ENCODE data around the gene PPM1F.
A peak's percentile ranks its signal among the peaks of the same experiment; 100 is the strongest.

Gene PPM1F

DNA sequence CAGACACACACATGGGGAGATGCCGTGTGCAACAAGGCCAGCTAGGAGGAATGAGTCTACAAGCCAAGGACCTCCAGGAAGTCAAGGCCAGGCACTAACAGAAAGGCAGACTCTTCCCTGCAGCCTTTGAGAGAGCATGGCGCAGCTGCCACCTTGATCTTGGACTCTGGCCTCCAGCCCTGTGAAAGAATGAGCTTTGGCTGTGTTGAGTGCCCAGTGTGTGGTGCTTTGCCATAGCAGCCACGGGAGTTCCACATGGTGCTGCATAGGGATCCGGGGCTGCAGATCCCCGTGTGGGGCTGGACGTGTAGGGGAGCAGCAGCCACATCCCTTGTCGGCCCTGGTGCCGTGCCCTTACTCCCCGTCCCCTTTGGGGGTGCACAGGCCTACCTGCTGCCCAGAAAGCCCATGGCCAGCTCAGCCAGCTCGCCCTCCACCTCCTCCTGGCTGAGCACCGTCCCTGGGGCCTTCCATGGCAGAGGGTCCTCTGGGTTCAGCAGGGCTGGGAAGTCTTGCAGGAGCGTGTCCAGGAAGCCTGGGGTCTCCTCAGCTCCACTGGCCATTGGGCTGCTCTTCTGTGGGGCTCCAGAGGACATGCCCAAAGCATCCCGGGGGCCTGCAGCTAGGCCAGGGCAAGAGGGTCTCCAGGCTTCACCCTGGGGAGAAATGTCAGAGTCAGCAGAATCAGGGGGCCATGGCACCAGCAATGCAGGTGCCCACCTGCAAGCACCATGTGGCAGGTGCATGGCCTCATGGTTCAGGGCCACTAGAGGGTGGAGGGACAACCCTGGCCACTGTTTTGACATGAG lies 7.0 kb downstream of the PPM1F start:
- Histone ChIP-seq H3K4me3 (ENCODE audit: insufficient read depth in 1 of 2, low read depth in 1 of 2, low read length in 2 of 2) (no peak overlapping the region), H3K9ac (ENCODE audit: low read length) (peak overlapping the region; percentile 86), H3K79me1 (replicated peaks; ENCODE audit: low read length, poor library complexity, severe bottlenecking) (peaks cover 44% of the 10 kb centered on the region), H3K27me3 (ENCODE audit: control insufficient read depth in 1 of 2, insufficient read depth in 1 of 2, low read length in 2 of 2) (no peaks in the 10 kb centered on the region), H2BK15ac (ENCODE audit: low read depth, poor library complexity, severe bottlenecking) (no peak overlapping the region), H3K23ac (ENCODE audit: low read length in 2 of 2) (no peak overlapping the region), H3K18ac (ENCODE audit: low read depth in 1 of 2, low read length in 2 of 2) (no peak overlapping the region), H3K4me2 (ENCODE audit: low read length, poor library complexity, severe bottlenecking) (no peak overlapping the region), H3K27ac (ENCODE audit: low read length, poor library complexity, severe bottlenecking) (no peak overlapping the region), H2BK5ac (ENCODE audit: low read depth, low read length, poor library complexity, severe bottlenecking) (no peak overlapping the region), H2BK120ac (ENCODE audit: low read depth, low read length) (no peak overlapping the region), H3K4me1 (ENCODE audit: control insufficient read depth, insufficient read depth, low read depth, low read length) (peaks cover 44% of the 10 kb centered on the region), H4K8ac (ENCODE audit: low read length) (no peak overlapping the region), H3K36me3 (ENCODE audit: control insufficient read depth in 1 of 2, insufficient read depth in 2 of 2, low read depth in 1 of 2, low read length in 2 of 2) (peaks cover 36 to 37% of the 10 kb centered on the region in 2 experiments), H3K9me3 (ENCODE audit: control insufficient read depth, low read length) (no peaks in the 10 kb centered on the region), H2AK5ac (ENCODE audit: low read length, severe bottlenecking) (no peak overlapping the region), H4K91ac (ENCODE audit: low read length) (no peak overlapping the region), H3K4ac (ENCODE audit: low read depth in 1 of 2, low read length in 2 of 2) (no peak overlapping the region), H2AFZ (ENCODE audit: low read depth, low read length) (no peak overlapping the region), H3K14ac (ENCODE audit: low read length in 2 of 2) (no peak overlapping the region), H2BK12ac (ENCODE audit: low read length in 2 of 2) (no peak overlapping the region)
- DNase-seq: no peak
- WGBS: 98% methylated on average over 13 of the region's 13 CpGs

DNA sequence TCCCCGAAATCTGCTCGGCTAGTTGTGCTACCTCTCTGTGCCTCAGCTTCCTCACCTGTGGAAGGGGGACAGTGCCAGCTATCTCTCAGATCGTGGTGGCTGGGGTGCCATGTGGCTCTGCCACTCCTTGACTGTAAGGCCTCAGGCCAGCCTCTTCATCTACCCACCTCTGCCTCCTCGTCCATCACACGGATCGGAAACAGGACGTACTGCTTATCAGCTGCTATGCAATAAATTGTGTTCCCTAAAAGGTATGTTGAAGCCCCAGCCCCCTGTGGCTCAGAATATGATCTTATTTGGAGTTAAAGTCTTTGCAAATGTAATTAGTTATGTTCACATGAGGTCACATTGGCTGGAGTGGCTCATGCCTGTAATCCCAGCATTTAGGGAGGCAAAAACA lies 7.8 kb downstream of the PPM1F start:
- Histone ChIP-seq H3K9ac (ENCODE audit: low read length) (no peak overlapping the region), H2BK12ac (ENCODE audit: low read length in 2 of 2) (no peak overlapping the region), H3K14ac (ENCODE audit: low read length in 2 of 2) (no peak overlapping the region), H2AFZ (ENCODE audit: low read depth, low read length) (no peak overlapping the region), H2BK5ac (ENCODE audit: low read depth, low read length, poor library complexity, severe bottlenecking) (no peak overlapping the region), H3K4me2 (ENCODE audit: low read length, poor library complexity, severe bottlenecking) (no peak overlapping the region), H2AK5ac (ENCODE audit: low read length, severe bottlenecking) (no peak overlapping the region), H3K4ac (ENCODE audit: low read depth in 1 of 2, low read length in 2 of 2) (no peak overlapping the region), H4K8ac (ENCODE audit: low read length) (no peak overlapping the region), H4K91ac (ENCODE audit: low read length) (no peak overlapping the region), H3K36me3 (ENCODE audit: control insufficient read depth in 1 of 2, insufficient read depth in 2 of 2, low read depth in 1 of 2, low read length in 2 of 2) (peaks cover 36 to 40% of the 10 kb centered on the region in 2 experiments), H3K4me1 (ENCODE audit: control insufficient read depth, insufficient read depth, low read depth, low read length) (peaks cover 48% of the 10 kb centered on the region), H3K27ac (ENCODE audit: low read length, poor library complexity, severe bottlenecking) (no peak overlapping the region), H3K23ac (ENCODE audit: low read length in 2 of 2) (no peak overlapping the region), H2BK120ac (ENCODE audit: low read depth, low read length) (no peak overlapping the region), H3K18ac (ENCODE audit: low read depth in 1 of 2, low read length in 2 of 2) (no peak overlapping the region), H2BK15ac (ENCODE audit: low read depth, poor library complexity, severe bottlenecking) (no peak overlapping the region), H3K4me3 (ENCODE audit: insufficient read depth in 1 of 2, low read depth in 1 of 2, low read length in 2 of 2) (no peak overlapping the region), H3K27me3 (ENCODE audit: control insufficient read depth in 1 of 2, insufficient read depth in 1 of 2, low read length in 2 of 2) (no peaks in the 10 kb centered on the region), H3K9me3 (ENCODE audit: control insufficient read depth, low read length) (no peaks in the 10 kb centered on the region), H3K79me1 (replicated peaks; ENCODE audit: low read length, poor library complexity, severe bottlenecking) (peaks cover 42% of the 10 kb centered on the region)
- no peak for DNase-seq
- WGBS: 96% methylated on average over 7 of the region's 7 CpGs

DNA sequence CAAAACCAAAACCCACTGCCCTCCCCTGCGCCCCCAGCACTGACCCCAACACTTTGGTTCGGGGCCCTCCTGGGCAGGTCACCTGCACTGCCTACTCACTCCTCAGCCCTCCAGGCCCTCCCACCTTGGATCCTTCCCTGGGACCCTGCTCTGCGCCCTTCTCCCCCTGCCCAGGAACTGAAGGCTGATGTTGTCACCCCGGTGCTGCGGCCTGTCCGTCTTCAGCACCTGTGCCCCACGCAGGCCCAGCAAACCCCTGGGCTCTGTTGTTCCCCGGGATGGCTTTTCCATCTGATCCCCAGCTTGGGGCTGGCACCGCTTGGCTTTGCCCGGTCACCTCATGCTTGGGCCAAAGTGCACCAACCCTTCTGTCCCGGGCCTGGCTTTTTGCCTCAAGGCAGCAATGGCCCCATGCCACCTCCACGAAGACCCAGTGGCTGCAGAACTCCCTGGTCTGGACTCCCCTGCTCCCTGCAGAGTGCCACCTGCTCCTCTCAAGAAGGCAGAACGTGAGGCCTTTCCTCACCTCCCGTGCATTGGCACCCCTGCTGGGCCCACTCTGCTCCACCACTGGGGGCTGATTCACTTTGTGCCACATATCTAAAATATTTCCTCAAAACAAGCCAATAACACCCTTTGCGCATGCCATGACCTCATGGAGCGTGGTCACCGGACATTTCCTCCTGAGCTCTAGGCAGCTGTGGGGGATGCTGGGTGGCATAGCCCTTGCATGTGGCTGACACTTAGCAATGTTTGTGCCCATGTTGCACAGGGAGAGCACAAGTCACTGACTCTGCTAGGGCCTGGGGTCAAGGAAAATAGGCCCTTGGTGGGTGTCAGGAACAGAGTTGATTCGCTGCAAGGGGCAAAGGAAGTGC lies 8.8 kb downstream of the PPM1F start:
- H2BK120ac ChIP-seq (ENCODE audit: low read depth, low read length): no peak overlapping the region
- peaks cover 43 to 51% of the 10 kb centered on the region in 2 experiments for H3K36me3 ChIP-seq (ENCODE audit: control insufficient read depth in 1 of 2, insufficient read depth in 2 of 2, low read depth in 1 of 2, low read length in 2 of 2)
- peaks cover 56% of the 10 kb centered on the region for H3K4me1 ChIP-seq (ENCODE audit: control insufficient read depth, insufficient read depth, low read depth, low read length)
- no peak overlapping the region for H2AFZ ChIP-seq (ENCODE audit: low read depth, low read length)
- H3K4me3 ChIP-seq (ENCODE audit: insufficient read depth in 1 of 2, low read depth in 1 of 2, low read length in 2 of 2): no peak overlapping the region
- H3K27me3 ChIP-seq (ENCODE audit: control insufficient read depth in 1 of 2, insufficient read depth in 1 of 2, low read length in 2 of 2): no peaks in the 10 kb centered on the region
- H3K4ac ChIP-seq (ENCODE audit: low read depth in 1 of 2, low read length in 2 of 2): no peak overlapping the region
- no peaks in the 10 kb centered on the region for H3K9me3 ChIP-seq (ENCODE audit: control insufficient read depth, low read length)
- no peak overlapping the region for H2AK5ac ChIP-seq (ENCODE audit: low read length, severe bottlenecking)
- no peak overlapping the region for H3K14ac ChIP-seq (ENCODE audit: low read length in 2 of 2)
- WGBS: 97% methylated on average over 18 of the region's 18 CpGs
- no peak overlapping the region for H2BK15ac ChIP-seq (ENCODE audit: low read depth, poor library complexity, severe bottlenecking)
- no peak overlapping the region for H4K8ac ChIP-seq (ENCODE audit: low read length)
- H3K18ac ChIP-seq (ENCODE audit: low read depth in 1 of 2, low read length in 2 of 2): no peak overlapping the region
- H3K79me1 ChIP-seq (replicated peaks; ENCODE audit: low read length, poor library complexity, severe bottlenecking): peaks cover 42% of the 10 kb centered on the region
- H3K27ac ChIP-seq (ENCODE audit: low read length, poor library complexity, severe bottlenecking): no peak overlapping the region
- no peak overlapping the region for H3K4me2 ChIP-seq (ENCODE audit: low read length, poor library complexity, severe bottlenecking)
- no peak overlapping the region for H2BK5ac ChIP-seq (ENCODE audit: low read depth, low read length, poor library complexity, severe bottlenecking)
- no peak overlapping the region for H3K23ac ChIP-seq (ENCODE audit: low read length in 2 of 2)
- peak overlapping the region in 1 of 2 experiments; percentile 17 for H2BK12ac ChIP-seq (ENCODE audit: low read length in 2 of 2)
- peak overlapping the region; percentile 70 for H3K9ac ChIP-seq (ENCODE audit: low read length)
- no peak for DNase-seq
- no peak overlapping the region for H4K91ac ChIP-seq (ENCODE audit: low read length)

All from mesenchymal stem cell (in vitro differentiated cells and primary cell).